ENCODE results near the gene XYLT2. TPM values are rescaled to one million over a fixed set of nuclear protein-coding genes. Genes with fewer than 3 reads are reported as not detected.

The XYLT2 gene
- total and polyA plus RNA-seq, 9 of the 15 experiments (the other 6 are each of a cell fraction or from before 2014, with no cell fraction given): 0.63 to 9.1 (median 4.3) TPM

GRCh38 chr17:50361561-50362480 is 15.9 kb downstream of the XYLT2 start (continued):
- TF ChIP-seq RFX1 (IDR thresholded peaks at IDR 0.05) (peak; percentile 51; the same call in 1 of the 2 replicates), ZBTB33 (CRISPR knock-in tag; IDR thresholded peaks at IDR 0.05) (peak; percentile 95), SLC30A9 (CRISPR knock-in tag; IDR thresholded peaks at IDR 0.05) (no peak), ZNF224 (CRISPR knock-in tag; IDR thresholded peaks at IDR 0.05) (no peak), JUND (IDR thresholded peaks at IDR 0.05; ENCODE audit: borderline replicate concordance, low read depth, low read length) (peak; percentile 36; the same call in 1 of the 2 replicates), JUND (tag; IDR thresholded peaks at IDR 0.05; ENCODE audit: borderline replicate concordance, low read depth, low read length) (peak; percentile 47; the same call in 1 of the 3 replicates)
- TF ChIP-seq, protein P1, sequence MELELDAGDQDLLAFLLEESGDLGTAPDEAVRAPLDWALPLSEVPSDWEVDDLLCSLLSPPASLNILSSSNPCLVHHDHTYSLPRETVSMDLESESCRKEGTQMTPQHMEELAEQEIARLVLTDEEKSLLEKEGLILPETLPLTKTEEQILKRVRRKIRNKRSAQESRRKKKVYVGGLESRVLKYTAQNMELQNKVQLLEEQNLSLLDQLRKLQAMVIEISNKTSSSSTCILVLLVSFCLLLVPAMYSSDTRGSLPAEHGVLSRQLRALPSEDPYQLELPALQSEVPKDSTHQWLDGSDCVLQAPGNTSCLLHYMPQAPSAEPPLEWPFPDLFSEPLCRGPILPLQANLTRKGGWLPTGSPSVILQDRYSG (tag; conservative IDR thresholded peaks at IDR 0.05; ENCODE audit: low read depth): no peak
- TF ChIP-seq, protein P2, sequence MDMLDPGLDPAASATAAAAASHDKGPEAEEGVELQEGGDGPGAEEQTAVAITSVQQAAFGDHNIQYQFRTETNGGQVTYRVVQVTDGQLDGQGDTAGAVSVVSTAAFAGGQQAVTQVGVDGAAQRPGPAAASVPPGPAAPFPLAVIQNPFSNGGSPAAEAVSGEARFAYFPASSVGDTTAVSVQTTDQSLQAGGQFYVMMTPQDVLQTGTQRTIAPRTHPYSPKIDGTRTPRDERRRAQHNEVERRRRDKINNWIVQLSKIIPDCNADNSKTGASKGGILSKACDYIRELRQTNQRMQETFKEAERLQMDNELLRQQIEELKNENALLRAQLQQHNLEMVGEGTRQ (CRISPR knock-in tag; IDR thresholded peaks at IDR 0.05): no peak

Measured in K562 (cell line).